Lower leg skin (tissue), 3 donors: ENCODE data around the gene TMEM132A.

Experiments
- POLR2A ChIP-seq, 2 donors: fragments of 450-650 bp; IDR thresholded peaks; one replicate each; pipeline ENCODE4 v1.6.1; 2016 to 2017; ENCODE audit warnings: antibody characterized with exemption in 2 of 2, mild to moderate bottlenecking in 1 of 2, moderate library complexity in 1 of 2
- TF ChIP-seq, protein P1 (sequence below), 3 donors: fragments of 450-650 bp; IDR thresholded peaks; one replicate each; pipeline ENCODE4 v1.5.1; 2016; ENCODE audit warnings: antibody characterized with exemption in 3 of 3, mild to moderate bottlenecking in 3 of 3, moderate library complexity in 2 of 3

DNA sequence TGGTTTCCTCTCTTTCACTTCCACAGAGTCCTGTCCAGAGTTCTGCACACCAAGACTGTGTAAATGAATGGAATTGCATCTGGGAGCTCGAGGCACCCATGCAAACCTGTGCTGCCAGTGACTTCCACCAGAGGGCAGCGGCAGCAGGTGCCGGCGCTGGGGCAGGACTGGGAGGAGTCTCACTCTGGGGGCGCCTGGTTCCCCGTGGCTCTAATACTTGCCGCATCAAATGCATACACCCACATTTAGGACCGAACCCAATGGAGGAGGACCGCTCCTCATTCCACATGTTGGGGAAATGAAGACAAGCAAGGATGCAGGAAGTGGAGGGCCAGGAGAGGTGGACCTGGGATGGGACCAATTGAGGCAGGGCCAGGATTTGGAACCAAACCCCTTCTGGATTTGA, 46.1 kb downstream of the TMEM132A start:
- TF ChIP-seq, protein P1, sequence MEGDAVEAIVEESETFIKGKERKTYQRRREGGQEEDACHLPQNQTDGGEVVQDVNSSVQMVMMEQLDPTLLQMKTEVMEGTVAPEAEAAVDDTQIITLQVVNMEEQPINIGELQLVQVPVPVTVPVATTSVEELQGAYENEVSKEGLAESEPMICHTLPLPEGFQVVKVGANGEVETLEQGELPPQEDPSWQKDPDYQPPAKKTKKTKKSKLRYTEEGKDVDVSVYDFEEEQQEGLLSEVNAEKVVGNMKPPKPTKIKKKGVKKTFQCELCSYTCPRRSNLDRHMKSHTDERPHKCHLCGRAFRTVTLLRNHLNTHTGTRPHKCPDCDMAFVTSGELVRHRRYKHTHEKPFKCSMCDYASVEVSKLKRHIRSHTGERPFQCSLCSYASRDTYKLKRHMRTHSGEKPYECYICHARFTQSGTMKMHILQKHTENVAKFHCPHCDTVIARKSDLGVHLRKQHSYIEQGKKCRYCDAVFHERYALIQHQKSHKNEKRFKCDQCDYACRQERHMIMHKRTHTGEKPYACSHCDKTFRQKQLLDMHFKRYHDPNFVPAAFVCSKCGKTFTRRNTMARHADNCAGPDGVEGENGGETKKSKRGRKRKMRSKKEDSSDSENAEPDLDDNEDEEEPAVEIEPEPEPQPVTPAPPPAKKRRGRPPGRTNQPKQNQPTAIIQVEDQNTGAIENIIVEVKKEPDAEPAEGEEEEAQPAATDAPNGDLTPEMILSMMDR (IDR thresholded peaks at IDR 0.05), result no peak
- TF ChIP-seq POLR2A (IDR thresholded peaks at IDR 0.05), result no peak
